ENCODE data around the gene COQ7. TPM values are rescaled to one million over a fixed set of nuclear protein-coding genes. Genes with fewer than 3 reads are reported as not detected.

Gene COQ7
- total RNA-seq, 1 experiment from 2014 or later: 33.8 TPM

GRCh38 chr16:19110537-19111360 lies 43.3 kb downstream of the COQ7 start:
- no peak for DNase-seq (ENCODE audit: extremely low read depth, low read depth)

GRCh38 chr16:19112099-19112407 lies 44.6 kb downstream of the COQ7 start:
- no peak for DNase-seq (ENCODE audit: extremely low read depth, low read depth)

- DNase-seq (ENCODE audit: extremely low read depth, low read depth): peak; percentile 83
Observed at GRCh38 chr16:19113577-19114358, 46.4 kb downstream of the COQ7 start, which contains the start of gene ITPRIPL2. Gene ITPRIPL2 (plus strand): TSS chr16:19113964. CDS start chr16:19114462, 498 bp downstream.

GRCh38 chr16:19114359-19115147 lies 47.1 kb downstream of the COQ7 start:
- DNase-seq (ENCODE audit: extremely low read depth, low read depth): no peak

- no peak for DNase-seq (ENCODE audit: extremely low read depth, low read depth)
Observed at GRCh38 chr16:19115148-19116021, 48.0 kb downstream of the COQ7 start.

GRCh38 chr16:19116711-19117449 lies 49.5 kb downstream of the COQ7 start:
- DNase-seq (ENCODE audit: extremely low read depth, low read depth): no peak

- peak; percentile 47 for DNase-seq (ENCODE audit: extremely low read depth, low read depth)
Observed at GRCh38 chr16:19118938-19119431, 51.6 kb downstream of the COQ7 start.

GRCh38 chr16:19119564-19119963 lies 52.1 kb downstream of the COQ7 start:
- DNase-seq (ENCODE audit: extremely low read depth, low read depth): no peak

- no peak for DNase-seq (ENCODE audit: extremely low read depth, low read depth)
Observed at GRCh38 chr16:19123535-19124178, 56.2 kb downstream of the COQ7 start.

- DNase-seq (ENCODE audit: extremely low read depth, low read depth): no peak
Observed at GRCh38 chr16:19126300-19126699, 58.9 kb downstream of the COQ7 start.

GRCh38 chr16:19127205-19127604 lies 59.8 kb downstream of the COQ7 start:
- no peak for DNase-seq (ENCODE audit: extremely low read depth, low read depth)

GRCh38 chr16:19127674-19128131 lies 60.3 kb downstream of the COQ7 start:
- no peak for DNase-seq (ENCODE audit: extremely low read depth, low read depth)

GRCh38 chr16:19128454-19129200 lies 61.2 kb downstream of the COQ7 start:
- no peak for DNase-seq (ENCODE audit: extremely low read depth, low read depth)

Other genes starting within 250 kb of the COQ7 start
- gene SMG1, start 141.2 kb upstream of the COQ7 start, total RNA-seq (2014; rRNA removed; shearing (Covaris generic)): 30.7 and 34.4 TPM in 2 replicates
- gene TMC7, start 83.7 kb upstream of the COQ7 start, total RNA-seq (2014; rRNA removed; shearing (Covaris generic)): 4.1 and 5.6 TPM in 2 replicates
- 25.7 and 30.0 TPM in 2 replicates for gene ITPRIPL2, start 46.4 kb downstream of the COQ7 start, total RNA-seq (2014; rRNA removed; shearing (Covaris generic))
- gene SYT17, start 100.6 kb downstream of the COQ7 start, total RNA-seq (2014; rRNA removed; shearing (Covaris generic)): 2.0 and 4.1 TPM in 2 replicates
- 0.30 TPM in 1 of 2 replicates, not detected in the other for gene CLEC19A, start 218.1 kb downstream of the COQ7 start, total RNA-seq (2014; rRNA removed; shearing (Covaris generic))

All from NCI-H460 (cell line).